ENCODE data around the gene PTPN1.

- TF ChIP-seq KDM5B (CRISPR knock-in tag; IDR thresholded peaks at IDR 0.05; ENCODE audit: borderline replicate concordance) (no peak), ZBTB8A (CRISPR knock-in tag; IDR thresholded peaks at IDR 0.05; ENCODE audit: borderline replicate concordance, low read depth) (no peak), NPAS2 (CRISPR knock-in tag; IDR thresholded peaks at IDR 0.05; ENCODE audit: borderline replicate concordance) (no peak), JUN (CRISPR knock-in tag; IDR thresholded peaks at IDR 0.05) (no peak), ZNF317 (CRISPR knock-in tag; IDR thresholded peaks at IDR 0.05) (no peak), HNF4G (IDR thresholded peaks at IDR 0.05; ENCODE audit: borderline replicate concordance, low read depth, low read length) (no peak), HNF4G (CRISPR knock-in tag; IDR thresholded peaks at IDR 0.05; ENCODE audit: borderline replicate concordance, low read depth) (no peak), YY1 (IDR thresholded peaks at IDR 0.05; ENCODE audit: insufficient read depth, insufficient replicate concordance, low read depth, low read length) (no peak), CTCF (CRISPR knock-in tag; IDR thresholded peaks at IDR 0.05) (no peak), MAFF (IDR thresholded peaks at IDR 0.05; ENCODE audit: low read depth, low read length) (no peak)
These were observed 87.9 kb downstream of the PTPN1 start for GRCh38 chr20:50598074-50598473.
